Activated CD4-positive, alpha-beta T cell treated with anti-CD3 and anti-CD28 coated beads, Interleukin-2, amount 50 U/mL, for 16 hours (primary cell): Measurements from ENCODE around the gene PHF14.
A peak's percentile ranks its signal among the peaks of the same experiment; 100 is the strongest.

Experiments used
- DNase-seq: peaks from one replicate; pipeline ENCODE4 v3.0.0-alpha.2; 2020

PHF14 gene

DNA sequence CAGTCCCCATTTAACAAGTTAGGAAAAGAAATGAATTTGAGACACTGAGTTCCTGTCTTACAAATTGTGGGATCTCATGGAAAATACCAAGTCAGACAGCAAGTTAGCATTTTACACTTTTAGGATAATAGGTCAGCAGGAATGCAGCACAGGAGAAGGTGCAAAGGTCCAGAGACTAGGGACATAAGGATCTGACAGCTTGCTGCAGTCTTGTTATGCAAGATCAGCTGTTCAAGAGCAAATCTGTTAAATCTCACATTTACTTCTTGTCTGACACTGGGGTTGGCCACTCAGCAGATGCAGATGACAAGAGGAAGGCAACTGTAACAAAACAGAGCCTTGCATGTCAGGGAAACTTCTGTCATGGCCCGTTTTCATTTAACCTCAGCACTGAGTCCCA lies 239.6 kb downstream of the PHF14 start:
- DNase-seq, result no peak

DNA sequence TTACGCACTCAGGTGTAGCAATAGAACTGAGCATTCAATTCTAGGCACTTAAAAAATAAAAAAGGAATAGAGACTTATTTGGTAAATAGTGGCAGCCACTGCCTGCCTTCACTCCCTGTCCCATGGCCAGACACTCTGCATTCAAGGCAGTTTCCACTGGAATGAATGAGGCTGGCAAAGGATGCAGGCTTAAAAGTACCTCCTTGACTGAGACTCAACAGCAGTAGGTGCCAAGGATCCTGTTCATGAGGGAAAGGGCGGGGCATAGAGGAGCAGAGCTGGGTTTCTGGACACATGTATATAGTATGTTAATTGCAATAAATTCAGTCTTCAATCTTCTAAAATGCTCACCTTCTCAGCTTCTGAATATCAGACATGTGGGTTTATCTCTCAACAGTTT lies 242.6 kb downstream of the PHF14 start:
- DNase-seq, result no peak

DNA sequence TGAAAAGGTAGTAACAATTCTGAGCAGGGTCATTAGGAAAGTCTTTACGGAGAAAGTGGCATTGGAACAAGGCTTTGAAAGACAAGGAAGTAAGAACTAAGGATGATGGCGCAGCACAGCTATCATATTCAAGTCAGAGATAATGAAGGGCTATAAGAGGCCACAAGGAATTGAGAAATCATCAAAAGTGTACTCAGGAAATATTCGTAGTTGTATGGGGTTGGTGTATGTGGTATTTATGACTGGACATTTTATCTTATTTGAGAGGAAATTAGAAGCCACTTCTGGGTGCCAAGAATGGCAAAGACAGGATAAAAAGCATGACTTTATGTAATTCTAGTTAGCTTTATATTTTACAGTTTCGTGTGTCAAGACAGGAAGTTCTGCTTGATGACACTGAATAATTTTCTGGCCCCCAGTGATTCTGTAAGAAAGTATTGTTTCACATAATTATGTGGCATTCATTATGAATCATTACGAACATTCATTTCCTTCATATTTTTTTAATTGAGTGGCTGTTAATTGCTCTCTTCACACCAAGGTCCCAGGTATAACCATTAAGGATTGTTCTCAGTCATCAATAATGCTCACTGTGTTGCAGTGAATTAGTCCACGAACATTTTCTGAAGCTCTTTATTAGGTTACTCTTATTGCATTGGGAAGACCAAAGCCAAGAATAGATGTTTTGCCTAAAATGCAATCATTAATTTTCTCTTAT lies 244.3 kb downstream of the PHF14 start:
- DNase-seq, result peak; percentile 26
